GM18517 (cell line): ENCODE data around the gene FBXO10.

Source experiments
- ATAC-seq: cut with Tn5 transposase; IDR thresholded peaks from one replicate; pipeline ENCODE4 v1.9.1; 2021; ENCODE audit warnings: mild to moderate bottlenecking, moderate library complexity; ENCODE audit not compliant: unreplicated experiment

The FBXO10 gene

GRCh38 chr9:37596504-37596903, 20.3 kb upstream of the FBXO10 start:
- no peak for ATAC-seq

- no peak for ATAC-seq
Observed at GRCh38 chr9:37593883-37594448, 17.8 kb upstream of the FBXO10 start.

DNA sequence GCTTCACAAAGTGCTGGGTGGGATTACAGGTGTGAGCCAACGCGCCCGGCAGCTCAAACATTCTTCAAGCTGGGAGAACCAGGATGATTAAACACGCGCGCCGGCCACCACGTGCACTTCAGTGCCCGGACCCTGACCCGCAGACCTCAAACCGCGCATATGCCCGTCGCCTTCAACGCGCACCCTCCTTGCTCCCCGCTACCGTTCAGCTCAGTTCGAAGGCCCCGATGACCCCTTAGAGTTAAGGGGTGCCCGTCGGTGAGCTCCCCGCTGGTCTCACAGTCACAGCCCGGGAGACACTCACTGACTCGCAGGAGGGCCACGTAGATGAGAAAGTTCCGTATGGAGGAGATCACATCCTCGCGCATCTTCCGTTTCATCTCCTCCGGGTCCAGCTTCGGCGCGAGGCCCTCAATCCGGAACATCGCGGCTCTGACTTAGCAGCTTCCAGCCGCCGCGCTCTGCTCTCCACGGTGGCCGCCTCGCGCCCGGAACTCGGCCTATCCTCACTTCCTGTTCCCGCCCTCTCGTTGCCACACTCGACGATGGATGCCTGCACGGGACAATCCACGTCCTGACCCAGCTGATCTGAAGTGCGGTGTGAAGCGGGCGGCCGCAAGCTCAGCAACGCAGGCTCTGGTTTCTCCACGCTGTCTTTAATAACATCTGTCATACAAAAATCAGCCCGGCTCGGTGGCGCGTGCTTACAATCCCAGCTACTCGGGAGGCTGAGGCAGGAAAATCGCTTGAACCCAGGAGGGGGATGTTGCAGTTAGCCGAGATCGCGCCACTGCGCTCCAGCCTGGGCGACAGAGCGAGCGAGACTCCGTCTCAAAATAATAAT, 16.1 kb upstream of the FBXO10 start, which contains the start of gene TOMM5:
TSS of gene TOMM5 (minus strand) at position 490 of the 844 bp plus-strand sequence. CDS start at position 425, 65 bp downstream.
- peak; percentile 79 for ATAC-seq

- no peak for ATAC-seq
Observed at GRCh38 chr9:37587521-37587920, 11.3 kb upstream of the FBXO10 start.

- ATAC-seq, result no peak
Observed at GRCh38 chr9:37583522-37584121, 7.4 kb upstream of the FBXO10 start.

GRCh38 chr9:37582548-37583157, 6.5 kb upstream of the FBXO10 start:
- no peak for ATAC-seq

GRCh38 chr9:37575511-37575914, 667 bp downstream of the FBXO10 start:
- peak; percentile 62 for ATAC-seq

- no peak for ATAC-seq
Observed at GRCh38 chr9:37575001-37575400, 1.2 kb downstream of the FBXO10 start.

- no peak for ATAC-seq
Observed at GRCh38 chr9:37574241-37574721, 1.9 kb downstream of the FBXO10 start.

DNA sequence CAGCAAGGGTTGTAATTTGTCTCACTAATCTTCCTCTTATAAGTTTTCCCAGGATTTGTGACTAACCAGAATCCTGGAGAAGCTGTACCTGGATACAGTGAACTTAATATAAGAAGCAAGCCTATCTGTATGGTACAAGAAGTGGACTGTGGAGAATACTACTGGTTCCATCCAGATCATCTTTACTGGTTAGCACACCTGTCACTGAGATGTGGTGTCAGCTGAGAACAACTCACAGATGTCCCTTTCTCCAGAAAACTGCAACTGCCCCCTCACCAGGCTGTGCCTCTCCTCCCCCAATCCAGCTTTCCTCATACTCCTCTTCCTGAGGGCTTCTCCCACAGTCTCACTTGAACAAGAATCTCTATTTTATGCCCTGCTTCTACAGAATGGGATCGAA, 4.9 kb downstream of the FBXO10 start:
- no peak for ATAC-seq

DNA sequence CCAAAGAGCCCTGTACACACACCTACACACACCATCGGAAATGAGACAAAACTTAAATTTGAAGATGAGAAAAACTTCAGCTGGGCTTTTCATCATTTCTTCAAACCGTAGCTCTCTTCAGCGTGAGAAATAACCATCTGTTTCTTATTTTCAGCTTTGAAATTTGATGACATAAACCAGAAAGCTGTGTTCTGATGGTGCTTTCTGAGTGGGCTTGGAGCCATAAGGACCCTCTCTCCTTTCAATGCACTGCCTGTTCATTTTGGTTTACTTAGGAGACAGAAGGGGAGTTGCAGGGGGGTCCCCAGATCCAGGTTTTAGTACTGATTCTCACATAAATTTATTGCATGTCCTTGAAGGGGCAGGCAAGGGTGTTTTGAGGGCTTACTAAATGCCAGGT, 9.5 kb downstream of the FBXO10 start:
- no peak for ATAC-seq

DNA sequence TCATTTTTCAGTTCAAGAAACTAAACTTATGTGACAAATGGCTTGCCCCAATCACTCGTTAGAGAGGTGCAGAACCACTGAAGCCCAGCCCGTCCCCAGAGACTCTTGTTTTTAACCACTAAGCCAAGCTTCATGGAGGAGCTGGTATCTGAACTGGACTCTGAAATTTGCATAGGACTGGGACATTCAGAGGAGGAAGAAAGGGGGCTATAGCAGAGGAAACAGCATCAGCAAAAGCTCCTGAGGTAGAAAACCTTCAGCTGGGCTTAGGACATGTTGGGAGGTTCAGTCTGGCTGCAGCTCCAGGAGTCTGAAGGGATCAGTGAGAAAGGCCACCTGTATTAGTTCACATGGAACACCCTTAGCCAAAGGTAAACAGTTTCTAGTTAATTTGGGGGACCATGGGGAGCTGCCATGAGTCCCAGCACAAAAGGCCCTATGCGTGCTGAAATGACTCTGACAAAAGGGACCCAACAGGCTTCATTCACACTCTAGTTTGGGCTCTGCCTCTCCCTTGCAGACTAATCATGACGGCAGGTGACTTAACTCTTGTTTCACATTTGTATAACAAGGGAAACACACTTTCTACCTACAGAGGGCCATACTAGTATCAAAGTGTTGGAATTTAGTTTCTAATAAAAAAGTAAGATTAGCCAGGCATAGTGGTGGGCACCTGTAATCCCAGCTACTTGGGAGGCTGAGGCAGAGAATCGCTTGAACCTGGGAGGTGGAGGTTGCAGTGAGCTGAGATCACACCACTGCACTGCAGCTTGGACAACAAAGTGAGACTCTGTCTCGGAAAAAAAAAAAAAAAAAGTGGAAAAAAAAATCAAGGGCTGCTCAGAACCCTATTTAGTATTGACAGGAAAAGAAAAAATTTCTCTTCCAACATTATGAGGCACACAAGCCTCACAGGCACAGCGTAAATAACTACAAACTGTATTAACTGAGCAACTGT, 10.2 kb downstream of the FBXO10 start:
- peak; percentile 75 for ATAC-seq

DNA sequence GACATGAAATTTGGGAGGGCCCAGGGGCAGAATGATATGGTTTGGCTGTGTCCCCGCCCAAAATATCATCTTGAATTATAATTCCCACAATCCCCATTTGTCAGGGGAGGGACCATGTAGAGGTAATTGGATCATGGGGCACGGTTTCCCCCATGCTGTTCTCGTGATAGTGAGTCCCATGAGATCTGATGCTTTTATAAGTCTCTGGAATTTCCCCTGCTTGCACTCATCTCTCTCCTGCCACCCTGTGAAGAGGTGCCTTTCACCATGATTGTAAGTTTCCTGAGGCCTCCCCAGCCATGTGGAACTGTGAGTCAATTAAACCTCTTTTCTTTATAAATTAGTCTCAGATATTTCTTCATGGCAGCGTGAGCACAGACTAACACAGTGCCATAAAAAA, 11.3 kb downstream of the FBXO10 start:
- no peak for ATAC-seq

DNA sequence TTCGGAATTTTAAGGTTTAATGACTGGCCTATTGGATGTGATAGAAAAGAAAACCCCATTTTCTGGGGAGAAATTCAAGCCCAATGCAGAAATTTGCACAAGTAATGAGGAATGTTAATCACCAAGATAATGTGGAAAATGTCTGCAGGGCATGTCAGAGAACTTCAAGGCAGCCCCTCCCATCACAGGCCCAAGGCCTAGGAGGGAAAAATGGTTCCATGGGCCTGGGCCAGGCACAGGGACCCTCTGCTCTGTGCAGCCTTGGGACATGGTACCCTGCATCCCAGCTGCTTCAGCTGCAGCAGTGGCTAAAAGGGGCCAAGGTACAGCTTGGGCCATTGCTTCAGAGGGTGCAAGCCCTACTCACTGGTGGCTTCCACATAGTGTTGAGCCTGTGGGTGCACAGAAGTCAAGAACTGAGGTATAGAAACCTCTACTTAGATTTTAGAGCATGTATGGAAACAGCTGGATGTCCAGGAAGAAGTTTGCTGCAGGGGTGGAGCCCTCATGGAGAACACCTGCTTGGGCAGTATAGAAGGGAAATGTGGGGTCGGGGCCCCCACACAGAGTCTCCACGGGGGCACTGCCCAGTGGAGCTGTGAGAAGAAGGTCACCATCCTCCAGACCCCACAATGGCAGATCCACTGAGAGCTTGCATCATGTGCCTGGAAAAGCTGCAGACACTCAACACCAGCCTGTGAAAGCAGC, 12.2 kb downstream of the FBXO10 start:
- no peak for ATAC-seq

DNA sequence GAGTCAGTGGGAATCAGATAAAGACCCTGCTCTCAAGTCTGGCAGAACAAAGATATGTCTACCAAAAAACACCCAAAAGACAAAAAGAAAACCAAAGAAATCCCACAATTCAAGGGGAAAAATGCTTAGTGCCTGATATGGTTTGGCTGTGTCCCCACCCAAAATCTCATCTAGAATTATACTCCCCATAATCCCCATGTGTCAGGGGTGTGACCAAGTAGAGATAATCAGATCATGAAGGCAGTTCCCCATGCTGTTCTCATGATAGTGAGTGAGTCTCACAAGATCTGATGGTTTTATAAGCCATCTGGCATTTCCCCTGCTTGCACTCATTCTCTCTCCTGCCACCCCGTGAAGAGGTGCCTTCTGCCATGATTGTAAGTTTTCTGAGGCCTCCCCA, 13.4 kb downstream of the FBXO10 start:
- no peak for ATAC-seq

DNA sequence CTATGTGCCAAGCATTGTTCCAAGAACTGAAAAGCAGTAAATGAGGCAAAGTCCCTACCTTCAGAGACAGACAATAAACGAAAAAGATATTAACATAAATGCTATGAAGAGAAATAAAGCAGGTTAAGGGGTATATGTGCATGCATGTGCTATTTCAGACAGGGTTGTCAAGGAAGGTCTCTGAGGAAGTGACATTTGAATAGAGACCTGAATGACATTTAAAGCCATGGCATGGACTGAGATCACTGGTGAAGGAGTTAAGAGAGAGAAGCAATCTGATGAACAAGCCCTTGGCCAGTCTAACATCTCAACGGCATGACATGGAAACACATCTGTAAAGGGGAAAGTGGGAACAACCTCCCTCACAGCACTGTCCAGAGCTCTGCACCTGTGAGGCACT, 14.5 kb downstream of the FBXO10 start:
- no peak for ATAC-seq

DNA sequence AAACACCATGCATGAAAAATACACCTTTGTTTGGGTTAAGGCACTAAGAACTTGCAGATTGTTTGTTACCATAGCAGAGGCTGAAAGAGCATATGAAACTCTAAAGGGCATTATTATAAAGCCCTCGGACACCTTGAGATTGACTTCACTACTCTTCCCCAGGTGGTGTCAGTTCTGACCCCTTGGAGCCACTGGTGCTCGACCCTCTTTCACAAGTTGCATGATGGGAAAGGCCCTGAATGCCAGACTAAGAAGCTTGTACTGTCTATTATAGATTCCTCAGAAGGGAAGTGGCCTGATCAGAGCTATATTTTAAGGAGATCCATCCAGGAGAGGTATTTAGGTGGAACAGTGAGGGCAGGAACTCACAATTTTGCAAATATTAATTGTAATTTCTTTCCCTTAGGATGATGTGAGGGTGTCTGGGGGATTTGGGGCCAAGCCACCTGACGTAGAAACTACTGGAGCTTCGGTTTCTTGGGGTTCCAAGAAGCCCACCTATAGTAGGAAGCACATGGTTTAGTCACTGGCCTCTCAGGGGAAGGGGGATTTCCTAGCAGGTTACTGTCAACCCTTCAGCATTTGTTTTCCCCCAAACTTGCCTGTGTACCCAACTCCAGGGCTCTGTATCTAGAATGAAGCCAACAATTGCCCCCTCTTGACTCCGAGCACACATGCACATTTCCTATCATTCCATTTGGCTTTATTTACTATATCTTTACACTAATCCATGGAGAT, 16.2 kb downstream of the FBXO10 start:
- ATAC-seq, result no peak

- ATAC-seq, result no peak
Observed at GRCh38 chr9:37559125-37559524, 17.1 kb downstream of the FBXO10 start.

DNA sequence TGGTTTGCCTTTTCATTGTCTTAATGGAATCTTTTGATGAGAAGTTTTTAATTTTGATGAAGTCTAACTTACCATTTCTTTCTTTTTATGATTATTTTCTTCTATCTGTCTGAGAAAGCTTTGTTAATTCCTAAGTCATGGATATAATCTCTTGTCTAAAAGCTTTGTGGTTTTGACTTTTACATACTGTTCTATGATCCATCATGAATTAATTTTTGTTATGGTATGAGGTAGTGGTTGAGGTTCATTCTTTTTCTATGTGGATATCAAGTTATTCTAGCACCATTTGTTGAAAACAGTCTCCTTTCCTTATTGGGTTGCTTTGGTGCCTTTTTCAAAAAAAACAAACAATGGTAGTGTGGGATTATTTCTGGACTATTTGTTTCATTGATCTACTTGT, 20.4 kb downstream of the FBXO10 start:
- no peak for ATAC-seq
